NCI-H128 (cell line): Measurements from ENCODE around the gene MMP17.

Source experiments
- DNase-seq: peaks from one replicate; lab custom pipeline; 2025; ENCODE audit not compliant: unreplicated experiment; lab: John Stamatoyannopoulos, UW

MMP17 gene

GRCh38 chr12:131847456-131847855 is 19.3 kb downstream of the MMP17 start:
- DNase-seq, result no peak

- no peak for DNase-seq
Measured at GRCh38 chr12:131848753-131849152, 20.6 kb downstream of the MMP17 start.

- DNase-seq, result no peak
Measured at GRCh38 chr12:131849700-131850553, 21.7 kb downstream of the MMP17 start.

- DNase-seq, result no peak
Measured at GRCh38 chr12:131850856-131851559, 22.8 kb downstream of the MMP17 start.

- no peak for DNase-seq
Measured at GRCh38 chr12:131851741-131852550, 23.8 kb downstream of the MMP17 start.

- DNase-seq, result no peak
Measured at GRCh38 chr12:131852551-131853299, 24.5 kb downstream of the MMP17 start.

GRCh38 chr12:131853832-131854797 is 25.9 kb downstream of the MMP17 start:
- DNase-seq, result no peak

GRCh38 chr12:131854861-131855476 is 26.8 kb downstream of the MMP17 start:
- DNase-seq, result no peak

GRCh38 chr12:131855521-131856142 is 27.4 kb downstream of the MMP17 start:
- no peak for DNase-seq

- no peak for DNase-seq
Measured at GRCh38 chr12:131856366-131857097, 28.3 kb downstream of the MMP17 start.

GRCh38 chr12:131857908-131858850 is 30.0 kb downstream of the MMP17 start:
- DNase-seq, result no peak

- no peak for DNase-seq
Measured at GRCh38 chr12:131860472-131861260, 32.5 kb downstream of the MMP17 start.

GRCh38 chr12:131861261-131862083 is 33.3 kb downstream of the MMP17 start:
- no peak for DNase-seq

GRCh38 chr12:131862084-131862441 is 33.9 kb downstream of the MMP17 start:
- DNase-seq, result no peak

GRCh38 chr12:131862600-131862993 is 34.4 kb downstream of the MMP17 start:
- DNase-seq, result no peak
